ENCODE results near the gene CORO2B. TPM values are rescaled to one million over a fixed set of nuclear protein-coding genes. Genes with fewer than 3 reads are reported as not detected.
"Not testable (repeated sequence)": the region's sequence is repeated elsewhere in the genome, so short reads cannot be mapped to it uniquely, and the experiment has no call there.

The CORO2B gene
- total RNA-seq, 1 donor from 2014 or later, result not detected

- intact Hi-C loops (cut with micrococcal nuclease), result no loop called here
These were observed 90.3 kb downstream of the CORO2B start for GRCh38 chr15:68668926-68669600.

- intact Hi-C loops (cut with micrococcal nuclease), result no loop called here
These were observed 93.5 kb downstream of the CORO2B start for GRCh38 chr15:68672251-68672650.

- intact Hi-C loops (cut with micrococcal nuclease), result no loop called here
These were observed 94.0 kb downstream of the CORO2B start for GRCh38 chr15:68672781-68673205.

GRCh38 chr15:68674975-68675374 is 96.2 kb downstream of the CORO2B start:
- intact Hi-C loops (cut with micrococcal nuclease), result loop anchor here (1.0 kb wide), 6 partner anchors 116 to 422 kb away; no protein-coding TSS in a partner anchor

- intact Hi-C loops (cut with micrococcal nuclease), result no loop called here
These were observed 97.3 kb downstream of the CORO2B start for GRCh38 chr15:68676011-68676605.

GRCh38 chr15:68676926-68677325 is 98.1 kb downstream of the CORO2B start:
- intact Hi-C loops (cut with micrococcal nuclease), result no loop called here

GRCh38 chr15:68677996-68678395 is 99.2 kb downstream of the CORO2B start:
- intact Hi-C loops (cut with micrococcal nuclease), result no loop called here

GRCh38 chr15:68678746-68679145 is 100.0 kb downstream of the CORO2B start:
- intact Hi-C loops (cut with micrococcal nuclease), result no loop called here

GRCh38 chr15:68679161-68679560 is 100.4 kb downstream of the CORO2B start:
- intact Hi-C loops (cut with micrococcal nuclease), result no loop called here

GRCh38 chr15:68679961-68680371 is 101.2 kb downstream of the CORO2B start:
- intact Hi-C loops (cut with micrococcal nuclease), result no loop called here

GRCh38 chr15:68680756-68681155 is 102.0 kb downstream of the CORO2B start:
- intact Hi-C loops (cut with micrococcal nuclease), result not testable (repeated sequence)

- intact Hi-C loops (cut with micrococcal nuclease), result no loop called here
These were observed 103.0 kb downstream of the CORO2B start for GRCh38 chr15:68681836-68682235.

GRCh38 chr15:68682330-68682729 is 103.5 kb downstream of the CORO2B start:
- intact Hi-C loops (cut with micrococcal nuclease), result no loop called here

- intact Hi-C loops (cut with micrococcal nuclease), result no loop called here
These were observed 104.2 kb downstream of the CORO2B start for GRCh38 chr15:68683026-68683425.

GRCh38 chr15:68683551-68683950 is 104.8 kb downstream of the CORO2B start:
- intact Hi-C loops (cut with micrococcal nuclease), result no loop called here

GRCh38 chr15:68684476-68684875 is 105.7 kb downstream of the CORO2B start:
- intact Hi-C loops (cut with micrococcal nuclease), result no loop called here

- intact Hi-C loops (cut with micrococcal nuclease), result no loop called here
These were observed 108.4 kb downstream of the CORO2B start for GRCh38 chr15:68687136-68687735.

- intact Hi-C loops (cut with micrococcal nuclease), result no loop called here
These were observed 112.9 kb downstream of the CORO2B start for GRCh38 chr15:68691705-68692104.

- intact Hi-C loops (cut with micrococcal nuclease), result no loop called here
These were observed 114.3 kb downstream of the CORO2B start for GRCh38 chr15:68693071-68693470.

GRCh38 chr15:68694111-68694510 is 115.3 kb downstream of the CORO2B start:
- intact Hi-C loops (cut with micrococcal nuclease), result no loop called here

- intact Hi-C loops (cut with micrococcal nuclease), result no loop called here
These were observed 116.3 kb downstream of the CORO2B start for GRCh38 chr15:68695061-68695595.
